GM23248 (cell line): Measurements from ENCODE around the gene GALNT13. TPM values are rescaled to one million over a fixed set of nuclear protein-coding genes. Genes with fewer than 3 reads are reported as not detected.

Experiments
- DNase-seq: peaks from one replicate; pipeline ENCODE4 v3.0.0-alpha.2; 2015
- H2AFZ ChIP-seq: fragments of 200-600 bp; sonication (generic); 2 replicates; pipeline ENCODE4 v1.6.1; 2016; ENCODE audit warnings: antibody characterized with exemption
- H3F3A ChIP-seq: fragments of 200-600 bp; sonication (generic); 2 replicates; pipeline ENCODE4 v1.6.1; 2016; ENCODE audit warnings: mild to moderate bottlenecking, antibody characterized with exemption, mixed run types; ENCODE audit not compliant: insufficient read depth
- H3K27ac ChIP-seq: fragments of 200-600 bp; sonication (generic); 2 replicates; pipeline ENCODE4 v1.5.1; 2016; ENCODE audit warnings: mild to moderate bottlenecking
- H3K27me3 ChIP-seq: fragments of 200-600 bp; sonication (generic); replicated peaks from 2 replicates; pipeline ENCODE4 v1.6.1; 2016; ENCODE audit warnings: mild to moderate bottlenecking; ENCODE audit not compliant: insufficient read depth
- H3K36me3 ChIP-seq: fragments of 200-600 bp; sonication (generic); 2 replicates; pipeline ENCODE4 v1.6.1; 2016; ENCODE audit warnings: low read depth, mild to moderate bottlenecking
- H3K4me1 ChIP-seq: fragments of 200-600 bp; sonication (generic); 2 replicates; pipeline ENCODE4 v1.6.1; 2016; ENCODE audit warnings: mild to moderate bottlenecking; ENCODE audit not compliant: insufficient read depth
- H3K4me2 ChIP-seq: fragments of 200-600 bp; sonication (generic); one replicate; pipeline ENCODE4 v1.6.1; 2016; ENCODE audit warnings: mild to moderate bottlenecking; ENCODE audit not compliant: unreplicated experiment
- H3K4me3 ChIP-seq: fragments of 200-600 bp; sonication (generic); 2 replicates; pipeline ENCODE4 v1.5.1; 2016; ENCODE audit warnings: mild to moderate bottlenecking
- H3K79me2 ChIP-seq: fragments of 200-600 bp; sonication (generic); 2 replicates; pipeline ENCODE4 v1.6.1; 2016; ENCODE audit warnings: mild to moderate bottlenecking; ENCODE audit not compliant: insufficient read depth
- H3K9ac ChIP-seq: fragments of 200-600 bp; sonication (generic); 2 replicates; pipeline ENCODE4 v1.6.1; 2016; ENCODE audit warnings: mild to moderate bottlenecking
- H3K9me2 ChIP-seq: fragments of 200-600 bp; sonication (generic); 2 replicates; pipeline ENCODE4 v1.6.1; 2016; ENCODE audit warnings: mixed run types, mild to moderate bottlenecking, moderate library complexity; ENCODE audit not compliant: insufficient read depth
- H3K9me3 ChIP-seq: fragments of 200-600 bp; sonication (generic); one replicate; pipeline ENCODE4 v1.6.1; 2017; ENCODE audit warnings: low read depth
- H4K20me1 ChIP-seq: fragments of 200-600 bp; sonication (generic); 2 replicates; pipeline ENCODE4 v1.6.0; 2016; ENCODE audit not compliant: insufficient read depth
- EZH2 ChIP-seq: fragments of 200-600 bp; sonication (generic); IDR thresholded peaks from 2 replicates; pipeline ENCODE4 v1.6.1; 2018; ENCODE audit warnings: antibody characterized with exemption, mild to moderate bottlenecking; ENCODE audit not compliant: insufficient read depth, poor library complexity, severe bottlenecking
- EZH2phosphoT487 ChIP-seq: fragments of 200-600 bp; sonication (generic); IDR thresholded peaks from 2 replicates; pipeline ENCODE4 v1.6.1; 2018; ENCODE audit warnings: antibody characterized with exemption, moderate library complexity, mild to moderate bottlenecking, low read depth; ENCODE audit not compliant: insufficient read depth
- WGBS, 2 experiments: methylation state at CpG; one replicate each; pipeline ENCODE4 v1.1.6; 2015 to 2017; ENCODE audit warnings: low lambda C conversion rate in 2 of 2, low coverage in 1 of 2; ENCODE audit errors: missing lambda C conversion rate in 2 of 2; 5-methylcytosine and 5-hydroxymethylcytosine counted together
- in situ Hi-C: fragments of 300-500 bp; cut with MboI; formaldehyde crosslinking; loops from 2 replicates; pipeline ENCODE4 v1.15.0; 2020
- polyA plus RNA-seq: library from polyadenylated mRNA; unstranded; fragments of >200 nt; fragmentation: Nextera tagmentation; extraction: Ambion mirVana; gene quantifications from 2 replicates; pipeline ENCODE4 v1.2.1, GENCODE V29; 2016
- total RNA-seq: library from RNA; depleted of rRNA; stranded (reverse); fragments of >200 nt; shearing (Covaris generic); gene quantifications from 2 replicates; pipeline ENCODE4 v1.2.3, GENCODE V29; 2014

GALNT13 gene
- total and polyA plus RNA-seq, 2 experiments from 2014 or later = 0.11 TPM; not detected in 1

DNA sequence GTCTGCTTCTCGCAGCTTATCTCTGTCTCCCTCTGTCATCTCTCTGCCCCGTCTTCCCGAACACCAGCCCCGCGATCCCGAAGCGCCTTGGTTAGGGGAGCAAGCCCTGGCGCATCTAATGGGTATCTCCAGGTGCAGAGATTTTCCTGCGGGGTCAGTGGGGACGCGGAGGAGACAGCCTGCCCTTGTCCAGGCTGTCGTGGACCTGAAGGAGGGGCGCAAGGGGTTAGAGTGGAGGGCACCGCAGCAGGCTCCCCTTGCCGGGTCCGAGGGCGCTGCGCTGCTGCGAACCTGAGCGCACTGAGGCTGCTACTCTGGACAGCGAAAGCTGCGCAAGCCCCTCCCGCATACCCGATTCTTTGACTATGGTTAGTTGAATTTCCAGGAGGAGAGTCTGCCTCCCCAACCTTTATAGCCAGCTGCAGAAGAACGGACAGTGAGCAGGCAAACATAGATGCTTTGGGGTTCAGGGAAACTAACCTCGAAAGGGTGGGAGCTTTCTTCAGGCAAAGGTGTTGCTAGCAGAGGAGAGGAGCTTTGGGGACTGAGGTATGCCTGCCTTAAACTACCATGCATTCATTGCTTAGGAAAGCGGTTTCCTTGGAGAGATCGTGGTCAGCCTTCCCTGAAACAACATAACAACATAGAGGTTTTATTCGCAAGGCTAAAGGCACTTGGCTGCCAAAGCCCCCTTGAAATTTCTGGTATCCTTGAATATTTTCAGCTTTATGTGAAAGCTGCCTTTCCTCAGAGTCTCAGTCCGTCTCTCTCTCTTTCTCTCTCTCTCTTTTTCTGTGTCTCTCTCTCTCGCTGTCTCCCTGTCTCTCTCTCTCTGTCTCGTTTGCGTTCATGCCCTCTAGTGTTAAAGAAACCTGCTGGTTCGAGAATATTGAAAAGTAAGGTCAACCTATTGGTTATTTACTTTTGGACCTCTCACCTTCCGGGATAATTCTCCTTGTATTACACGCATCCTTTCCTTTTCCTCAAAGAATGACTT lies 1.6 kb downstream of the GALNT13 start:
- in situ Hi-C loops = no loop called here
- no peaks in the 10 kb centered on the region for H4K20me1 ChIP-seq
- no peaks in the 10 kb centered on the region for H3K36me3 ChIP-seq
- H3K9me3 ChIP-seq = no peaks in the 10 kb centered on the region
- 13% methylated on average over 36 of the region's 36 CpGs for WGBS, 2 experiments
- no peaks in the 10 kb centered on the region for H3K9me2 ChIP-seq
- TF ChIP-seq EZH2phosphoT487 (no peak), EZH2 (no peak)
- no peaks in the 10 kb centered on the region for H3F3A ChIP-seq
- no peak for DNase-seq
- no peak overlapping the region for H2AFZ ChIP-seq
- no peak overlapping the region for H3K9ac ChIP-seq
- H3K4me2 ChIP-seq = no peak overlapping the region
- no peak overlapping the region for H3K4me3 ChIP-seq
- no peak overlapping the region for H3K27ac ChIP-seq
- H3K27me3 ChIP-seq = peaks cover 27% of the 10 kb centered on the region
- H3K4me1 ChIP-seq = no peaks in the 10 kb centered on the region
- no peaks in the 10 kb centered on the region for H3K79me2 ChIP-seq

- no peaks in the 10 kb centered on the region for H3K79me2 ChIP-seq
- H3K9me2 ChIP-seq = no peaks in the 10 kb centered on the region
- no peak for TF ChIP-seq EZH2
- TF ChIP-seq EZH2phosphoT487 = no peak
- no peak overlapping the region for H3K9ac ChIP-seq
- H3K4me2 ChIP-seq = no peak overlapping the region
- H3K9me3 ChIP-seq = no peaks in the 10 kb centered on the region
- no peak overlapping the region for H2AFZ ChIP-seq
- no peak overlapping the region for H3K27ac ChIP-seq
- in situ Hi-C loops = no loop called here
- H3K4me3 ChIP-seq = no peak overlapping the region
- peaks cover 19% of the 10 kb centered on the region for H3K27me3 ChIP-seq
- DNase-seq = no peak
- no peaks in the 10 kb centered on the region for H3K36me3 ChIP-seq
- no peaks in the 10 kb centered on the region for H3K4me1 ChIP-seq
- H3F3A ChIP-seq = no peaks in the 10 kb centered on the region
- WGBS, 2 experiments = 33 to 38% methylated on average over 2 of the region's 2 CpGs
- no peaks in the 10 kb centered on the region for H4K20me1 ChIP-seq
These were observed 4.2 kb downstream of the GALNT13 start for GRCh38 chr2:153875801-153876466.

GRCh38 chr2:153880926-153881325 lies 9.2 kb downstream of the GALNT13 start:
- no peaks in the 10 kb centered on the region for H3K27me3 ChIP-seq
- no peak overlapping the region for H3K4me3 ChIP-seq
- no peak for TF ChIP-seq EZH2
- TF ChIP-seq EZH2phosphoT487 = no peak
- no peaks in the 10 kb centered on the region for H3K4me1 ChIP-seq
- H3K9me3 ChIP-seq = no peaks in the 10 kb centered on the region
- no peak for DNase-seq
- H3K9me2 ChIP-seq = no peaks in the 10 kb centered on the region
- H3K79me2 ChIP-seq = no peaks in the 10 kb centered on the region
- H4K20me1 ChIP-seq = no peaks in the 10 kb centered on the region
- in situ Hi-C loops = no loop called here
- H3K27ac ChIP-seq = no peak overlapping the region
- no peak overlapping the region for H3K9ac ChIP-seq
- no peak overlapping the region for H2AFZ ChIP-seq
- 36 to 39% methylated on average over 2 of the region's 2 CpGs for WGBS, 2 experiments
- H3K4me2 ChIP-seq = no peak overlapping the region
- no peaks in the 10 kb centered on the region for H3K36me3 ChIP-seq
- no peaks in the 10 kb centered on the region for H3F3A ChIP-seq

GRCh38 chr2:153886833-153887232 lies 15.1 kb downstream of the GALNT13 start:
- Histone ChIP-seq H3K79me2 (no peaks in the 10 kb centered on the region), H3F3A (no peaks in the 10 kb centered on the region)
- in situ Hi-C loops = no loop called here

More at GRCh38 chr2:153886833-153887232, 15.1 kb downstream of the GALNT13 start:
- no peak overlapping the region for H3K27ac ChIP-seq
- no peak overlapping the region for H3K4me3 ChIP-seq
- DNase-seq = no peak
- no peak overlapping the region for H2AFZ ChIP-seq
- H4K20me1 ChIP-seq = no peaks in the 10 kb centered on the region
- no peak overlapping the region for H3K4me2 ChIP-seq
- H3K4me1 ChIP-seq = no peaks in the 10 kb centered on the region
- no peaks in the 10 kb centered on the region for H3K36me3 ChIP-seq
- no peak overlapping the region for H3K9ac ChIP-seq
- H3K9me3 ChIP-seq = no peaks in the 10 kb centered on the region
- TF ChIP-seq EZH2phosphoT487 (no peak), EZH2 (no peak)
- H3K9me2 ChIP-seq = no peaks in the 10 kb centered on the region
- no peaks in the 10 kb centered on the region for H3K27me3 ChIP-seq
